Fibroblast of lung (primary cell): ENCODE data around the gene PLB1. TPM values are rescaled to one million over a fixed set of nuclear protein-coding genes. Genes with fewer than 3 reads are reported as not detected.

Experiments
- DNase-seq, 2 donors: peaks; one replicate each; pipeline versions ENCODE4 v3.0.0 to v3.0.0-alpha.2; 2010; ENCODE audit warnings: low read depth in 2 of 2
- H2AFZ ChIP-seq: 2 replicates; pipeline ENCODE4 v1.5.1; 2012; ENCODE audit warnings: low read length, control low read depth, inconsistent platforms
- H3K27ac ChIP-seq: 2 replicates; pipeline ENCODE4 v1.5.1; 2011; ENCODE audit warnings: low read length, control low read depth; ENCODE audit not compliant: insufficient read depth
- H3K27me3 ChIP-seq: 2 replicates; pipeline ENCODE4 v1.5.1; 2011; ENCODE audit warnings: mild to moderate bottlenecking, low read length; ENCODE audit not compliant: control insufficient read depth, insufficient read depth
- H3K36me3 ChIP-seq: 2 replicates; pipeline ENCODE4 v1.5.1; 2011; ENCODE audit warnings: low read length; ENCODE audit not compliant: control insufficient read depth, insufficient read depth
- H3K4me1 ChIP-seq: 2 replicates; pipeline ENCODE4 v1.5.1; 2011; ENCODE audit warnings: low read length; ENCODE audit not compliant: control insufficient read depth, insufficient read depth; ENCODE audit errors: extremely low read depth
- H3K4me2 ChIP-seq: 2 replicates; pipeline ENCODE4 v1.5.1; 2011; ENCODE audit warnings: low read length, control low read depth; ENCODE audit not compliant: insufficient read depth; ENCODE audit errors: extremely low read depth
- H3K4me3 ChIP-seq, 4 experiments: fragments of 200-600 bp in 1 of 4; sonication (generic) in 1 of 4; replicated peaks in 1 of 4; 2 replicates each; pipeline ENCODE4 v1.5.1; 2011 to 2016; ENCODE audit warnings: low read length in 4 of 4, low read depth in 3 of 4, mild to moderate bottlenecking in 3 of 4, control low read depth in 2 of 4, inconsistent platforms in 1 of 4, mixed read lengths in 1 of 4; ENCODE audit not compliant: insufficient read depth in 1 of 4; ENCODE audit errors: control extremely low read depth in 1 of 4
- H3K79me2 ChIP-seq: 2 replicates; pipeline ENCODE4 v1.5.1; 2012; ENCODE audit warnings: mild to moderate bottlenecking, low read length, inconsistent platforms; ENCODE audit not compliant: control insufficient read depth, insufficient read depth
- H3K9ac ChIP-seq: 2 replicates; pipeline ENCODE4 v1.5.1; 2011; ENCODE audit warnings: mild to moderate bottlenecking, low read length, control low read depth; ENCODE audit not compliant: insufficient read depth
- H3K9me3 ChIP-seq: 2 replicates; pipeline ENCODE4 v1.5.1; 2012; ENCODE audit warnings: low read depth, low read length; ENCODE audit not compliant: control insufficient read depth, insufficient read depth
- H4K20me1 ChIP-seq: 2 replicates; pipeline ENCODE4 v1.5.1; 2011; ENCODE audit warnings: low read length; ENCODE audit not compliant: control insufficient read depth, insufficient read depth; ENCODE audit errors: extremely low read depth
- EZH2 ChIP-seq: IDR thresholded peaks from 2 replicates; pipeline ENCODE4 v1.5.1; 2012; ENCODE audit warnings: low read length, control low read depth, mild to moderate bottlenecking; ENCODE audit errors: missing control alignments
- polyA plus RNA-seq, 2 donors: library from polyadenylated mRNA; depleted of rRNA in 1 of 2; stranded (reverse) in 1 of 2; unstranded in 1 of 2; fragments of >200 nt; gene quantifications; 2 replicates each; pipeline ENCODE4 v1.2.1, GENCODE V29; 2011 to 2012; ENCODE audit warnings: missing spikeins in 1 of 2
- total RNA-seq: library from RNA; depleted of rRNA; stranded (reverse); fragments of >200 nt; gene quantifications from 2 replicates; pipeline ENCODE4 v1.2.1, GENCODE V29; 2014
- TF ChIP-seq, protein P1 (sequence below), 2 donors: IDR thresholded peaks in 1 of 2; conservative IDR thresholded peaks in 1 of 2; 1 replicate in 1 of 2; 2 replicates in 1 of 2; pipeline ENCODE4 v1.5.1; 2011 to 2012; ENCODE audit warnings: low read length in 2 of 2, control low read depth in 1 of 2, inconsistent platforms in 1 of 2, low read depth in 1 of 2, mild to moderate bottlenecking in 1 of 2

Gene PLB1
- total and polyA plus RNA-seq, 2 donors (not counting 1 experiment from before 2014, with no cell fraction given), result 0.70 to 1.8 TPM

DNA sequence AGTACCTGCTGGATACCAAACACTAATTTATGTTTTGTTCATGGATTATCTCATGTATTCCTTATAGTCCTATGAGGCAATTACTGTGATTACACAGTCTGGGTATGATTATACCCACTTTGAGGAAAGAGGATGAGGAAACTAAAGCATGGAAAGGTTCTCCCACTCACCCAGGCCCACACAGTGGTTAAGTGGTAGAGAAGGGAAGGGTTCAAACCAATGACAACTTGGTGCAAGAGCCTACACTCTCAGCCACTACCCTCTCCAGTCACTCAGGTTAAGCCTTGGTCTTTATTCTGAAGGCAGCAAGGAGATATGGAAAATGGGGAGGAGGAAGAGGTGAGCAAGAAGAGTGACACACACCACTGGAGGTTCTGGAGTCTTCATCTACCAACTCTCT is 191.3 kb downstream of the PLB1 start:
- Histone ChIP-seq H3K79me2 (no peaks in the 10 kb centered on the region), H3K4me2 (no peak overlapping the region), H3K27me3 (no peaks in the 10 kb centered on the region), H3K9me3 (no peaks in the 10 kb centered on the region), H2AFZ (no peak overlapping the region), H3K36me3 (no peaks in the 10 kb centered on the region), H3K4me3 (no peak overlapping the region), H4K20me1 (no peaks in the 10 kb centered on the region), H3K9ac (no peak overlapping the region), H3K27ac (no peak overlapping the region), H3K4me1 (peaks cover 13% of the 10 kb centered on the region)
- no peak for TF ChIP-seq EZH2
- TF ChIP-seq, protein P1, sequence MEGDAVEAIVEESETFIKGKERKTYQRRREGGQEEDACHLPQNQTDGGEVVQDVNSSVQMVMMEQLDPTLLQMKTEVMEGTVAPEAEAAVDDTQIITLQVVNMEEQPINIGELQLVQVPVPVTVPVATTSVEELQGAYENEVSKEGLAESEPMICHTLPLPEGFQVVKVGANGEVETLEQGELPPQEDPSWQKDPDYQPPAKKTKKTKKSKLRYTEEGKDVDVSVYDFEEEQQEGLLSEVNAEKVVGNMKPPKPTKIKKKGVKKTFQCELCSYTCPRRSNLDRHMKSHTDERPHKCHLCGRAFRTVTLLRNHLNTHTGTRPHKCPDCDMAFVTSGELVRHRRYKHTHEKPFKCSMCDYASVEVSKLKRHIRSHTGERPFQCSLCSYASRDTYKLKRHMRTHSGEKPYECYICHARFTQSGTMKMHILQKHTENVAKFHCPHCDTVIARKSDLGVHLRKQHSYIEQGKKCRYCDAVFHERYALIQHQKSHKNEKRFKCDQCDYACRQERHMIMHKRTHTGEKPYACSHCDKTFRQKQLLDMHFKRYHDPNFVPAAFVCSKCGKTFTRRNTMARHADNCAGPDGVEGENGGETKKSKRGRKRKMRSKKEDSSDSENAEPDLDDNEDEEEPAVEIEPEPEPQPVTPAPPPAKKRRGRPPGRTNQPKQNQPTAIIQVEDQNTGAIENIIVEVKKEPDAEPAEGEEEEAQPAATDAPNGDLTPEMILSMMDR (conservative IDR thresholded peaks at IDR 0.05 in 1 of 2, IDR thresholded peaks at IDR 0.05 in 1 of 2; ENCODE audit: low read depth in 1 of 2, low read length in 2 of 2), result no peak
- no peak for DNase-seq

- peaks cover 16% of the 10 kb centered on the region for H3K4me1 ChIP-seq
- no peaks in the 10 kb centered on the region for H3K9me3 ChIP-seq
- TF ChIP-seq EZH2, result no peak
- TF ChIP-seq, protein P1 (conservative IDR thresholded peaks at IDR 0.05 in 1 of 2, IDR thresholded peaks at IDR 0.05 in 1 of 2; ENCODE audit: low read depth in 1 of 2, low read length in 2 of 2), result no peak
- H3K4me3 ChIP-seq, result no peak overlapping the region
- peak in 1 of 2 donors; percentile 12 for DNase-seq
- H2AFZ ChIP-seq, result no peak overlapping the region
- H3K27me3 ChIP-seq, result no peaks in the 10 kb centered on the region
- no peak overlapping the region for H3K4me2 ChIP-seq
- no peaks in the 10 kb centered on the region for H4K20me1 ChIP-seq
- no peak overlapping the region for H3K9ac ChIP-seq
- H3K79me2 ChIP-seq, result no peaks in the 10 kb centered on the region
- H3K27ac ChIP-seq, result no peak overlapping the region
- H3K36me3 ChIP-seq, result no peaks in the 10 kb centered on the region
Observed at GRCh38 chr2:28687640-28688385, 192.0 kb downstream of the PLB1 start.

DNA sequence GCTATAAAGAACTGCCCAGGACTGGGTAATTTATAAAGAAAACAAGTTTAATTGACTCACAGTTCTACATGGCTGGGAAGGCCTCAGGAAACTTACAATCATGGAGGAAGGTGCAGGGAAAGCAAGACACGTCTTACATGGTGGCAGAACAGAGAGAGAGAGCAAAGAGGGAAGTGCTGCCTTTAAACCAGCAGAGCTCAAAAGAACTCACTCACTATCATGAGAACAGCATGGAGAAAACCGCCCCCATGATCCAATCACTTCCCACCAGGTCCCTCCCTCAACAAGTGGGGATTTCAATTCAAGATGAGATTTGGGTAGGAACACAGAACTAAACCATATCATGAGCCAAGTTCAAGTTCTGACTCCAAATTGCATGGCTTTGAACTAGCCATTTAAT is 193.0 kb downstream of the PLB1 start:
- Histone ChIP-seq H3K4me3 (no peak overlapping the region), H3K27ac (no peak overlapping the region), H3K9ac (no peak overlapping the region), H3K36me3 (no peaks in the 10 kb centered on the region), H3K4me2 (no peak overlapping the region), H4K20me1 (no peaks in the 10 kb centered on the region), H3K27me3 (no peaks in the 10 kb centered on the region), H3K79me2 (no peaks in the 10 kb centered on the region), H2AFZ (no peak overlapping the region), H3K4me1 (peaks cover 9% of the 10 kb centered on the region), H3K9me3 (no peaks in the 10 kb centered on the region)
- no peak for DNase-seq
- TF ChIP-seq, protein P1 (conservative IDR thresholded peaks at IDR 0.05 in 1 of 2, IDR thresholded peaks at IDR 0.05 in 1 of 2; ENCODE audit: low read depth in 1 of 2, low read length in 2 of 2), result no peak
- TF ChIP-seq EZH2, result no peak
